Stimulated activated CD4-positive, alpha-beta T cell treated with anti-CD3 and anti-CD28 coated beads, Interleukin-4, amount 100 ng/mL, for 48 hours (primary cell): ENCODE results near the gene ZNF568.

Experiments used
- DNase-seq, 2 donors: peaks; one replicate each; pipeline ENCODE4 v3.0.0-alpha.2; 2020; ENCODE audit warnings: low read depth in 2 of 2

The ZNF568 gene

DNA sequence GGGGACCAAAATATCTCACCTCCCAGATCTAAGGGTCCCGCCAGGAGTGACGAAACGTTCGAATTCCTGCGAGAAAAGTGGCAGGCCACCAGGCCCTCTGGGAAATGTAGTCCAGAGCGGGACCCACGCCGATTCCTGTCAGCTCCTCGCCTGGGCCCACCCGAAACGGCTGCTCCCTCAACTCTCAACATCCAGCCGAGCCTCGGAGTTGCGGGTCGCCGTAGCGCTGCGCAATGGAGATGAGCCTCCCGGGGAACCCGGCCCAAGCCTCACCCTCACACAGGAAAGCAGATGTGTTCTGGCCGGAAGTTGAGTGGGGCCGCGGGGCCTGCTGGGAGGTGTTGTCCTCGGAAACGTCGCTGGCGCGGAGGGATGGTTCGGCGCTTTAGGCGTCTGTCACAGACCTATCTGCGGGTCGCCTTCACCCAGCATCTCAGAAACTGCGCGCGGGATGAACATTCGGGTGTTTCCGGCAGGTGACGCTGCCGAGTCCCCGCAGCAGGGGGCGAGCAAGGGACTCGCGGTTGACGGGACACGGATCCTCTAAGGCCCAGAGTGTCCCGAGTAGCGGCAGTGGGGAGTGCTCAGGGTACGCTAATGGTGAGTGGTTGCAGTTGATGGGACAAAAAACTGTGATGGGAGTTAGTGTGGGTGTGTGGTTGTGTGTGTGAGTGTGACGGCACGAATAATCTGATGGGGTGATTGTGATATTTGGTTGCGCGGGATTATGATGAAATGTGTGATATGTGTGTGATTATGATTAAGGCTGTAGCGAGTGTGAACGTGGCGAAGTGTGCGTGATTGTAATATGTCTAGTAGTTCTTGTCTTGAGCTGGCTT is at the start of gene ZNF568, which contains the start of gene ZNF829:
ZNF568 (plus strand) TSS at position 341 of the 839 bp plus-strand sequence. CDS start 6,439 bp downstream, outside the sequence.
ZNF829 (minus strand) TSS at position 300 of the 839 bp plus-strand sequence. CDS start 1,124 bp downstream, outside the sequence.
- DNase-seq, result peak; percentile 83 to 89

DNA sequence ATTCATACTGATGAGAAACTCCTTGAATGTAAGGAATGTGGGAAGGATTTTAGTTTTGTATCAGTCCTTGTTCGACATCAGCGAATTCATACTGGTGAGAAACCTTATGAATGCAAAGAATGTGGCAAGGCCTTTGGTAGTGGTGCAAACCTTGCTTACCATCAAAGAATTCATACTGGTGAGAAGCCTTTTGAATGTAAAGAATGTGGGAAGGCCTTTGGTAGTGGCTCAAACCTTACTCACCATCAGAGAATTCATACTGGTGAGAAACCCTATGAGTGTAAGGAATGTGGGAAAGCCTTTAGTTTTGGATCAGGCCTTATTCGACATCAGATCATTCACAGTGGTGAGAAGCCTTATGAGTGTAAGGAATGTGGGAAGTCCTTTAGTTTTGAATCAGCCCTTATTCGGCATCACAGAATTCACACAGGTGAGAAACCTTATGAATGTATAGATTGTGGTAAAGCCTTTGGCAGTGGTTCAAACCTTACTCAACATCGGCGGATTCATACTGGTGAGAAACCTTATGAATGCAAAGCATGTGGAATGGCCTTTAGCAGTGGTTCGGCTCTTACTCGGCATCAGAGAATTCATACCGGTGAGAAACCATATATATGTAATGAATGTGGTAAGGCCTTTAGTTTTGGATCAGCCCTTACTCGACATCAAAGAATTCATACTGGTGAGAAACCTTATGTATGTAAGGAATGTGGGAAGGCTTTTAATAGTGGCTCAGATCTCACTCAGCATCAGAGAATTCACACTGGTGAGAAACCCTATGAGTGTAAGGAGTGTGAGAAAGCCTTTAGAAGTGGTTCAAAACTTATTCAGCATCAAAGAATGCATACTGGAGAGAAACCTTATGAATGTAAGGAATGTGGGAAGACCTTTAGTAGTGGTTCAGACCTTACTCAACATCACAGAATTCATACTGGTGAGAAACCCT is 38.9 kb upstream of the ZNF568 start:
- DNase-seq, result no peak

DNA sequence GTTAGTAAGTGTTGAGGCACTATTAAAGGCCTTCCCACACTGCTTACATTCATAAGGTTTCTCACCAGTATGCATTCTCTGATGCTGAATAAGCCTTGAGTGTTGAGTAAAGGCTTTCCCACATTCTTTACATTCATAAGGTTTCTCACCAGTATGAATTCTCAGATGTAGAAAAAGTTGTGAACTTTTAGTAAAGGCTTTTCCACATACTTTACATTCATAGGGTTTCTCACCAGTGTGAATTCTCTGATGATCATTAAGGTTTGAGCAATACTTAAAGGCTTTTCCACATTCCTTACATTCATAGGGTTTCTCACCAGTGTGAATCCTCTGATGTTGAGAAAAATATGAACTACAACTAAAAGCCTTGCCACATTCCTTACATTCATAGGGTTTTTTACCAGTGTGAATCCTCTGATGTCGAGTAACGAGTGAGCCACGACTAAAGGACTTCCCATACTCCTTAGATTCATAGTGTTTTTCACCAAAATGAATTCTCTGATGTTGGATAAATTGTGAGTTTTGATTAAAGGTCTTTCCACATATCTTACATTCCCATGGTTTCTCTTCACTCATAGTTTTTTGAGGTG is 24.3 kb upstream of the ZNF568 start:
- no peak for DNase-seq

DNA sequence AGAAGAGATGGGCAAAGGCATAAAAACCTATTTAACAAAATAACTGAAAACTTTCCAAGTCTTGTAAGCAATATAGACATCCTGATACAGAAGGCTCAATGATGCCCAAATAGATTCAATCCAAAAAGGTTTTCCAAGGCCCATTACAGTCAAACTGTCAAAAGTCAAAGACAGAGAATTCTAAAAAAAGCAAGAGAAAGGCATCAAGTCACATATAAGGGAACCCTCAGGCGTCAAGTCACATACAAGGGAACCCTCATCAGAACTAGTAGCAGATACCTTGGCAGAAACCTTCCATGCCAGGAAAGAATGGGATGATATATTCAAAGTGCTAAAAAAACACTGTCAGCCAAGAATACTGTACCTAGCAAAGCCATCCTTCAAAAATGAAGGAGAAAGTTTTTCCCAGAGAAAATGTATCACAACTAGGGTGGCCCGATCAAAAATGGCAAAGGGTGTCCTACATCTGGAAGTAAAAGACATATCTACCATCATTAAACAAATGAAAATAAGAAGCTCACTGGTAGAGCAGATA is 21.2 kb upstream of the ZNF568 start:
- no peak for DNase-seq

DNA sequence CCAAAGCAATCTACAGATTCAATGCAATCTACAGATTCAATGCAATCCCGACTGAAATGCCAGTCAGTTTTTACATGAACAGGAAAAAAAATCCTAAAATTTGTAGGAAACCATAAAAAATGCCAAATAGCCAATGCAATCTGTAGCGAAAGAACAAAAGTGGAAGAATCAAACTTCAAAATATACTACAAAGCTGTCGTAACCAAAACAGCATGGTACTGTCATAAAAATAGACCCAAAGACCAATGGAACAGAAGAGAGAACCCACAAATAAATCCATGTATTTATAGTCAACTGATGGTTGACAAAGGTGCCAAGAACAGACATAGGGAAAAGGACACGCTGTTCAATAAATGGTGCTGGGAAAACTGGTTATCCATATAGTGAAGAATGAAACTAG is 17.7 kb upstream of the ZNF568 start:
- DNase-seq, result no peak

DNA sequence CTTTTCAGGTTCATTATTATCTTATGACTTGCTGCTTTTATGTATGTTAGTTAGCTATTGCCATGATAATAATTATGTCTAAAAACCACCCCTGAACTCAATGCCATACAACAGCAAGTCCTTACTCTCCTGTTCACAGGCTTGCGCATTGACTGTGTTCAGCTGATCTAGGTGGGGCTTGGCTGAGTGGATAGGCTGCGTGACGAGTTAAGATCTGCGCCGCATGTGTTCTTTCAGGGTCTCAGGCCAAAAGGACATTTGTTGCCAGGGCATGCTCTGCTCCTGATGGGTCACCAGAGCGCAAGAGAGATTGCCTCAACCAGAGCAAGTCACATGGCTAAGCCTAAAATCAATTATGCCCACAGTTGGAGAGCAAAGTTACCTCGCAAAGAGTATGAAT is 859 bp downstream of the ZNF568 start:
- DNase-seq, result no peak

DNA sequence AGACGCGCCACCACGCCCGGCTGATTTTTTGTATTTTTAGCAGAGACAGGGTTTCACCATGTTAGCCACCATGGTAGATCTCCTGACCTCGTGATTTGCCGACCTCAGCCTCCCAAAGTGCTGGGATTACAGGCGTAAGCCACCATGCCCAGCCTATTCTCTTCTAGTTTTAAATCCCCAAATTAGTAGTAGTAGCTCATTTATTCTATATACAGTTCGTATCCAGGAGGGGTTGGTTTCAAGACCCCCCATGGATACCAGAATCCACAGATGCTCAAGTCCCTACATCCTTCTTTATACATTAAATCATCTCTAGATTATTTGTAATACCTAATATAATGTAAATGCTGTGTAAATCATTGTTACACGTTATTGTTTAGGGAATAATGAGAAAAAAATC is 2.0 kb downstream of the ZNF568 start:
- DNase-seq, result no peak

DNA sequence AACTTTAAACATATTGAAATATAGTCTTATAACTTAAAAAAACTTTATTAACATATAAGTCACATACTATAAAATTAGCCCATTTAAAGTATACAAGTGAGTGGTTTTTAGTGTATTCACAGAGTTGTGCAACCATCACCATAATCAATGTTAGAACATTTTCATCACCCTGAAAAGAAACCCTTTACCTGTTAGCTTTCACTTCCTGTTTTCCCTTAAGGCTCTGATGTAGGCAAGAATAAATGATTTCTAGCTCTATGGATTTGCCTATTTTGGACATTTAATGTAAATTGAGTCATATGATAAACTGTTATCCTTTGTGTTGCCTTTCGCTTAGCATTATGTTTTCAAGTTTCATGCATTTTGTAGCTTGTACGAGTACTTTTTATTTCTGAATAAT is 15.6 kb downstream of the ZNF568 start:
- no peak for DNase-seq

DNA sequence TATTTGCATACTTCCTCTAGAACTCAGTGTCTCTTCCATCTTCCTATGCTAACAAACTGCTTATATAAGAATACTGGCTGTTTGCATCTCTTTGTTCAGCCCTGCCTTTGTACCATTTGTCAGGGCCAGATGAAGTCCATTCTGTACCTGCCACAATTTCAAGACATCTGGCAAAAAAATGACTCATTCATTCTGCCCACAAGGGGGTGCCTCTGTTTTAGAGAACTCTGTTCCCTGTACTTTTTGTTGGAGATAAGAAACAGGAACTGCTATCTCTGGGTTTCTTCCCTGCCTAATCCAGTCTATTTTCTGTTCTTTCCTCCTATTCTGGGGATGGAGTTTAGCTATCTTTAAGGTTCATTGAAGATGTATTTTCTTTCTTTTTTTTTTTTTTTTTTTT is 23.0 kb downstream of the ZNF568 start:
- no peak for DNase-seq

DNA sequence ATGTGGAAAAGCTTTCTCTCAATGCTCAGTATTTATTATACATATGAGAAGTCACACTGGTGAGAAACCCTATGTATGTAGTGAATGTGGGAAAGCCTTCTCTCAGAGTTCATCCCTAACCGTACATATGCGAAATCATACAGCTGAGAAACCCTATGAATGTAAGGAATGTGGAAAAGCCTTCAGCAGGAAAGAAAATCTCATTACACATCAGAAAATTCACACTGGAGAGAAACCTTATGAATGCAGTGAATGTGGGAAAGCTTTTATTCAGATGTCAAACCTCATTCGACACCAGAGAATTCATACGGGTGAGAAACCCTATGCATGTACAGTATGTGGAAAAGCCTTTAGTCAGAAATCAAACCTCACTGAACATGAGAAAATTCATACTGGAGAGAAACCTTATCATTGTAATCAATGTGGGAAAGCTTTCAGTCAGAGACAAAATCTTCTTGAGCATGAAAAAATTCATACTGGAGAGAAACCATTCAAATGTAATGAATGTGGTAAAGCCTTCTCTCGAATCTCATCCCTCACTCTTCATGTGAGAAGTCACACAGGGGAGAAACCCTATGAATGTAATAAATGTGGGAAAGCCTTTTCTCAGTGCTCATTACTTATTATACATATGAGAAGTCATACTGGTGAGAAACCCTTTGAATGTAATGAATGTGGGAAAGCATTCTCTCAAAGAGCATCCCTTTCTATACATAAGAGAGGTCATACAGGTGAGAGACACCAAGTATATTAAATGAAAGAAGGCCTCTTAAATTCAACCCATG is 34.4 kb downstream of the ZNF568 start:
- DNase-seq, result no peak

DNA sequence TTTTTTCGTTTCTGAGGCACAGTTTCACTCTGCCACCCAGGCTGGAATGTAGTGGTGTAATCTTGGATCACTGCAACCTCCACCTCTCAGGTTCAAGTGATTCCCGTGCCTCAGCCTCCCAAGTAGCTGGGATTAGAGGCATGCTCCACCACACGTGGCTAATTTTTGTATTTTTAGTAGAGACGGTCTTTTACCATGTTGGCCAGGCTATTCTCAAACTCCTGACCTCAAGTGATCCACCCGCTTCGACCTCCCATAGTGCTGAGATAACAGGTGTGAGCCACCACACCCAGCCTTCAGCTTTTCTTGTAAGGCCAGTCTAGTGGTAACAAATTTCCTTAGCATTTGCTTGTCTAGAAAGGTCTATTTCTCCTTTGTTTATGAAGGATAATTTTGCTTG is 46.2 kb downstream of the ZNF568 start:
- DNase-seq, result no peak

DNA sequence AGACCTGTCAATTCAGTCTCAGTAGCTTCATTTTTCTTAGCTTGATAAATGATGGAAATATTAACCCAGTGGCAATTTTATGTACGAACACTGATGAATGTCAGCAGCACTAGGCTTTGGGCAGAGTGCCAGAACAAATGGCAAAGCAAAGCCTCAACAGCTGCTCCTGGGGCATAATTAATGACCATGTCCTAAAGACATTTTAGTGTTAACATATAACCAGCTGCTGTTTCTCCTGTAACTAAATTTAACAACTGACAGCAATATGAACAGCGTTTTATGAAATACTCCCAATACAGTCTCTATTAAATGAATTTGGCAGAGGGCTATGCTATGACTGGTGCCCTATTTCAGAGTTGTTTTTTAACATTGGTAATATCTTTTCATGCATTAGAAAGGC is 47.1 kb downstream of the ZNF568 start:
- DNase-seq, result no peak

DNA sequence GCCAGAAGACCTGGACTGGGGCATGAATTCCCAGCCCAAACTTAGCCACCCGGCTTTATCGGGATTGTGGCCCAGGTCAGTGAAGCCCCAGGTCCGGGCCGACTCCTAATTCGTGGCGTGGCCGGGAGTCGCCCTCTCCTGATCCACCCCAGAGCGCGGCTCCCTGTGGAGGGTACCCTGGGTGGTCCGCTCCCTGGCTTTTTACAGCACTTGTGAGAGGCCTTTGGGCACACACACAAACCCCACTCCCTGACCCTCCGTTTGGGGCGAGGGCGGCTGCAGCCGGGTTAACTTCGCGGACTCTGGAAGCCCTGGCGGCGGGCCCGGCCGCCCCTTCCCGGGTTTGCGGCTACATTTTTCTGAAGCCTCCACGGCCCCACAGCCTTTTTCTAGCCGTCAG is 56.4 kb downstream of the ZNF568 start:
- DNase-seq, result no peak

DNA sequence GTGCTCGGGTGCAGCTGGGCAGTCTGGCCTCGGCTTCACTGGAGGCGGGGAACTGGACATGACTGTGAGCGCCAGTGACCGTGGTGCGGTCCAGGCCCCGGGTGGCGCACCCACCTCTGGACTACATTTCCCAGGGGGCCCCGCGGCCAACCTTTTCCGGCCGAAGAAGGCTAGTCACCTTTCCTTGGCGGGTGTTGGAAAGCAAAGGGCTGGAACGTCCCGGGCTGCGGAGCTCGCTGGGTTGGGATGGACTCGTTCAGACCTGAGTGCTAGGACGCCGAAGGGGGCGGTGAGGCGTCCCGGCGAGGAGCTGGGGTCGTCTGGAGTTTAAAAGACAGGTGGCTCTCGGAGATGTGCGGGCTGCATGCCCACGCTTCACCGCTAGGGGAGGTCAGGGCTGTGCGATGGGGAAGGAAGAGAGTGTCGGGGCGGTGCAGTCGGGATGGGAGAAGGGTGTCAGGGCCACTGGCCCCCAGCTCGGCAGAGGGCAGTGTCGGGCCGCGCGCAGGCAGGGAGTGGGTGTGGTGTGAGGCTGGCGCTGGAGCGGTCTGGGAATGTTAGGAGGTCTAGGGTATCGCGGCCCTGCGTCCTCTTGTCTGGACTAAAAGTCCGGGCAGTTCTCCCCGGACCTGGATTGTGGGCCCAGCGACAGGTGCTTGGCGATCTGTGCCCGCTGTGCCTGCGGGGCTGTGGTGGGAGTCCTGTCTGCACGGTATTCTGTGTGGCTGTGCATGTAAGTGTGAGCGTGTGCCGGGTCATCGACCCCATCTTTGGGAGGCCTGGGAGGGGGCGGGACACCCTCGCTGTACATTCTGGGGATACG is 57.1 kb downstream of the ZNF568 start:
- DNase-seq, result peak; percentile 64 to 76

DNA sequence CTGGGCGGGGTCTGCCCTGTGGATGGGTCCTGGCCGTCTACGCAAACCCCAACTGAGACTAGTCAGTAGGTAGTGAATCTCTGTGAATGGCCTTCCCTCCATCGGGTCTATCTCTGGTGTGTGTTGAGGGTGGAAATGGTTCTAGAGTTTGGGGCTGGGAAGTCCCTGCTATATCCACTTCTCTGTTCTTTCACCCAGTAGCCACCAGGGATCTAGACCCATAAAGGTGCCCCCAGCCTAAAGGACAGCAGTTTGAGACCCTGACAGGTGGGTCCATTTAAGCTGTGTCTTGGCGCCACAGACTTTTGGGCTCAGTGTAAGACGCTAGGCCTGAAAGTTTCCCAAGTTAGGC is 57.7 kb downstream of the ZNF568 start:
- DNase-seq, result no peak

DNA sequence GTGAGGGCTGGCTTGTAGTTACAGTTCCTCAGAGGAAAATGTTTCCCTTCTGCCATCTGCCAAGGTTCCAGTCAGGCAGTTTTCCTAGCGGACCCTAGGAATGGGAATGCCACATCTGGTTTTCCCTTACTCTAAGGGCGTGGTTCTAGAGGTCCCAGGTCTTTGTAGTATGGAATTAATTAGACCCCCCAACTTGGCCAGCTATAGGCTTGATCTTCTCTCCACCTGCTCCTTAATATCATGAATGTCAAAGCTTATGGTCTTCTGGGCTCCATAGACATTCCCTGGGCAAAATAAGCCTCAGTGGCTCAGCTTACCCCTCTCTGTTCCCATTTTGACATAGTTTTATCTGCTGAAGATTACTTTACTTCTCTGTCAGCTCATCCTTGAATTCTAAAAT is 70.0 kb downstream of the ZNF568 start:
- no peak for DNase-seq

DNA sequence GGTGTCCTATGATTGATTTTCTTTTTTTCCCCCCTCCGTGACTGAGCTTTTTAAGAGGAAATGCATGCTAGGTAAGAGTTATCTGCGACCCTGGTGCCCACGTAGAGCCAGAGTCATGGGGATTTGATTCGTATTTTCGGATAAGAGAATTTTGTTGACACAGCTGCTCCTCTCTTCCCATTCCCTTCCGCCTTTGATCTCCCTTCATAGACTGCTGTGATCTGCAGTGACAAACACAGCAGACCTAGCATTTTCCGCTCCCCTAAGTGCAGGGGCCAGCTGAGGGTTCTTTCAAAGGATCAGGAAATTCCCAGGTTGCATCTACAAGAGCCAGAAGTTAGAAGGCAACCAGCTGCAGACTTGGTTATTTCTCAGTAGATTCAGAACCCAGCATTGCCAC is 70.5 kb downstream of the ZNF568 start:
- no peak for DNase-seq

DNA sequence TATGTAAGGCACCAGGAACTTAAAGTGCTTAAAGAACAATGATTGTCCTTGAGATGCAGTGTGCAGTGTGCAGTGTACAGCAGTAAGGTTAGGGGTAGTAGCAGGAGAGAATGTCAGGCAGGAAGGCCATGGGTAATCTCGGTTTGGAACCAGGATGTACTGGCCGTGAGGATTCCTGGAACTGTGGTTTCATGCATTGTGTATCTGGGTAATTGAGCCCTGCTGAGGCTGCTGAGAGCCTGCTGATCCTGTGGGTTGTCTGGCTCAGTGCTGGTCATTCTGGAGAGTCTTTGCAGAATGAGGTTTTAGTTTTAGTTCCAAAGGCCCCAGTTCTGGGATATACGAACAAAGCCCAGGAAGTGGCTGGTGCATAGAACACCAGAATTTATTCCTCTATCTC is 71.0 kb downstream of the ZNF568 start:
- DNase-seq, result no peak

DNA sequence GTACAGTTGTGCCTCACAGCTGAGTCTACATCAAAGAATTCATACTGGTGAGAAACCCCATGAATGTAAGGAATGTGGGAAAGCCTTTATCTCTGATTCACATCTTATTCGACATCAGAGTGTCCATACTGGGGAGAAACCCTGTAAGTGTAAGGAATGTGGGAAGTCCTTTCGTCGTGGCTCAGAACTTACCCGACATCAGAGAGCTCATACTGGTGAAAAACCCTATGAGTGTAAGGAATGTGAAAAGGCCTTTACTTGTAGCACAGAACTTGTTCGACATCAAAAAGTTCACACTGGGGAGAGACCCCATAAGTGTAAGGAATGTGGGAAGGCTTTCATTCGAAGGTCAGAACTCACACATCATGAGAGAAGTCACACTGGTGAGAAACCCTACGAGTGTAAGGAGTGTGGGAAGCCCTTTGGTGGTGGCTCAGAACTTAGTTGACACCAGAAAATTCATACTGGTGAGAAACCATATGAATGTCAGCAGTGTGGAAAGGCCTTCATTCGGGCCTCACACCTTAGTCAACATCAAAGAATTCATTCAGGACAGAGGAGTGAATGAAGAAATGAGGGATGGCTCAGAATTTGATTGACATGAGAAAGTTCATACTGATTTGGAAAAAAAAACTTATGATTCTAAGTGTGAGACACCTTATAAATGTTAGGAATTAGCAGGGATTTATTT is 81.2 kb downstream of the ZNF568 start:
- DNase-seq, result no peak

DNA sequence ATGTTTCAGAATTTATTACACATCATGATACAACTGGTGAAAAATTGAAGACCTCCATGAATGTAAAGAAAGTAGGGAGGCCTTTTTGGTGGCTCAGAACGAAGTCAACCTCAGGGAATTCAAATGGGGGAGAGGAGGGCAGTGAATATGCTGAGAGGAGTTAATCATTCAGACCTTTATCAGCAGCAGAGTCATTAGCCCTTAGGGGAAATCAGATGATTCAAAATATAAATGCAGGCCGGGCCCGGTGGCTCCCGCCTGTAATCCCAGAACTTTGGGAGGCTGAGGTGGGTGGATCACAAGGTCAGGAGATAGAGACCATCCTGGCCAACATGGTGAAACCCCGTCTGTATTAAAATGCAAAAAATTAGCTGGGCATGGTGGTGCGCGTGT is 81.7 kb downstream of the ZNF568 start:
- DNase-seq, result no peak
